Measurements from ENCODE around the gene SARM1. TPM values are rescaled to one million over a fixed set of nuclear protein-coding genes. Genes with fewer than 3 reads are reported as not detected.
A peak's percentile ranks its signal among the peaks of the same experiment; 100 is the strongest.

Gene SARM1
- total and polyA plus RNA-seq, 2 of the 13 experiments (the other 11 are each of a cell fraction or from before 2014, with no cell fraction given) = 0.73 to 0.86 TPM

DNA sequence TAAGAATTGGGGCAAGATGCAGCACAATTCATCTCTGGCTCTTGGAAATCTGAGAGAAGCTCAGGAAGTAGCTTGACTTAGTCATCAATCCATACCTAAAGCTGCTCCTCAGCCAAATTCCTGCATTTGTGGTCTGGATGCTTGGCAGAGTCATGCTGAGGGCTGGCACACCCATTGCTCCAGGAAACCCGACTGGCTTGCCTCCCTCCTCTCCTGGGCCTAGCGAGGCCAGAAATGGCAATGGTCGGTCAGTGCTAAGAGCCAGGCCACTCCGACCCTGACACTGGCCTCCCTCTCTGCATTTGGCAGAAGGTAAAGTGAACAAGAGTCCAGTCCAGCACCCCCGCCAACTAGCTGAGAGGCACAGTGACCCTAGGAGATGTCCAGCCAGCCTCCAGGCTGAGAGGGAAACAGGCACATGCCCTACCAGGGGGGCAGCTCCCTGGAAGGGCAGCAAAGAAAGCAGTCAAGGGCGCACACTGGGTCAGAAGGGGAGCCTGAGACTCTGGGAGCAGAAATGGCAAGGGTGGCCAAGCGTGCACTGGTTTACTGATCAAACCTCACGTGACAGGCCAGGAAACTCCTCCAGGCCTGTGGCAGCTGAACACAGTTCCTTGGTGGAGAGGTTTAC is 24.1 kb upstream of the SARM1 start (continued):
- TF ChIP-seq, protein P1, sequence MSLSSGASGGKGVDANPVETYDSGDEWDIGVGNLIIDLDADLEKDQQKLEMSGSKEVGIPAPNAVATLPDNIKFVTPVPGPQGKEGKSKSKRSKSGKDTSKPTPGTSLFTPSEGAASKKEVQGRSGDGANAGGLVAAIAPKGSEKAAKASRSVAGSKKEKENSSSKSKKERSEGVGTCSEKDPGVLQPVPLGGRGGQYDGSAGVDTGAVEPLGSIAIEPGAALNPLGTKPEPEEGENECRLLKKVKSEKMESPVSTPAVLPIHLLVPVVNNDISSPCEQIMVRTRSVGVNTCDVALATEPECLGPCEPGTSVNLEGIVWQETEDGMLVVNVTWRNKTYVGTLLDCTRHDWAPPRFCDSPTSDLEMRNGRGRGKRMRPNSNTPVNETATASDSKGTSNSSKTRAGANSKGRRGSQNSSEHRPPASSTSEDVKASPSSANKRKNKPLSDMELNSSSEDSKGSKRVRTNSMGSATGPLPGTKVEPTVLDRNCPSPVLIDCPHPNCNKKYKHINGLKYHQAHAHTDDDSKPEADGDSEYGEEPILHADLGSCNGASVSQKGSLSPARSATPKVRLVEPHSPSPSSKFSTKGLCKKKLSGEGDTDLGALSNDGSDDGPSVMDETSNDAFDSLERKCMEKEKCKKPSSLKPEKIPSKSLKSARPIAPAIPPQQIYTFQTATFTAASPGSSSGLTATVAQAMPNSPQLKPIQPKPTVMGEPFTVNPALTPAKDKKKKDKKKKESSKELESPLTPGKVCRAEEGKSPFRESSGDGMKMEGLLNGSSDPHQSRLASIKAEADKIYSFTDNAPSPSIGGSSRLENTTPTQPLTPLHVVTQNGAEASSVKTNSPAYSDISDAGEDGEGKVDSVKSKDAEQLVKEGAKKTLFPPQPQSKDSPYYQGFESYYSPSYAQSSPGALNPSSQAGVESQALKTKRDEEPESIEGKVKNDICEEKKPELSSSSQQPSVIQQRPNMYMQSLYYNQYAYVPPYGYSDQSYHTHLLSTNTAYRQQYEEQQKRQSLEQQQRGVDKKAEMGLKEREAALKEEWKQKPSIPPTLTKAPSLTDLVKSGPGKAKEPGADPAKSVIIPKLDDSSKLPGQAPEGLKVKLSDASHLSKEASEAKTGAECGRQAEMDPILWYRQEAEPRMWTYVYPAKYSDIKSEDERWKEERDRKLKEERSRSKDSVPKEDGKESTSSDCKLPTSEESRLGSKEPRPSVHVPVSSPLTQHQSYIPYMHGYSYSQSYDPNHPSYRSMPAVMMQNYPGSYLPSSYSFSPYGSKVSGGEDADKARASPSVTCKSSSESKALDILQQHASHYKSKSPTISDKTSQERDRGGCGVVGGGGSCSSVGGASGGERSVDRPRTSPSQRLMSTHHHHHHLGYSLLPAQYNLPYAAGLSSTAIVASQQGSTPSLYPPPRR (CRISPR knock-in tag; IDR thresholded peaks at IDR 0.05; ENCODE audit: borderline replicate concordance) = peak; percentile 3; the same call in 1 of the 2 replicates
- no peak for TF ChIP-seq ZMYM3 (CRISPR knock-in tag; IDR thresholded peaks at IDR 0.05)
- no peak for TF ChIP-seq MTF1 (CRISPR knock-in tag; IDR thresholded peaks at IDR 0.05)
- TF ChIP-seq, protein P2, sequence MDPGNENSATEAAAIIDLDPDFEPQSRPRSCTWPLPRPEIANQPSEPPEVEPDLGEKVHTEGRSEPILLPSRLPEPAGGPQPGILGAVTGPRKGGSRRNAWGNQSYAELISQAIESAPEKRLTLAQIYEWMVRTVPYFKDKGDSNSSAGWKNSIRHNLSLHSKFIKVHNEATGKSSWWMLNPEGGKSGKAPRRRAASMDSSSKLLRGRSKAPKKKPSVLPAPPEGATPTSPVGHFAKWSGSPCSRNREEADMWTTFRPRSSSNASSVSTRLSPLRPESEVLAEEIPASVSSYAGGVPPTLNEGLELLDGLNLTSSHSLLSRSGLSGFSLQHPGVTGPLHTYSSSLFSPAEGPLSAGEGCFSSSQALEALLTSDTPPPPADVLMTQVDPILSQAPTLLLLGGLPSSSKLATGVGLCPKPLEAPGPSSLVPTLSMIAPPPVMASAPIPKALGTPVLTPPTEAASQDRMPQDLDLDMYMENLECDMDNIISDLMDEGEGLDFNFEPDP (CRISPR knock-in tag; conservative IDR thresholded peaks at IDR 0.05) = no peak
- TF ChIP-seq ONECUT2 (CRISPR knock-in tag; IDR thresholded peaks at IDR 0.05) = no peak
- no peak for TF ChIP-seq PCBP2 (optimal IDR thresholded peaks at IDR 0.05; ENCODE audit: low read depth, low read length, poor library complexity, severe bottlenecking)
- 0 out of 2 replicates have a peak, but pooled peaks have one; percentile 21 for TF ChIP-seq ZNF556 (CRISPR knock-in tag; IDR thresholded peaks at IDR 0.05; ENCODE audit: borderline replicate concordance)
- 0 out of 2 replicates have a peak, but pooled peaks have one; percentile 1 for TF ChIP-seq ZFY (CRISPR knock-in tag; IDR thresholded peaks at IDR 0.05)
- TF ChIP-seq, protein P3, sequence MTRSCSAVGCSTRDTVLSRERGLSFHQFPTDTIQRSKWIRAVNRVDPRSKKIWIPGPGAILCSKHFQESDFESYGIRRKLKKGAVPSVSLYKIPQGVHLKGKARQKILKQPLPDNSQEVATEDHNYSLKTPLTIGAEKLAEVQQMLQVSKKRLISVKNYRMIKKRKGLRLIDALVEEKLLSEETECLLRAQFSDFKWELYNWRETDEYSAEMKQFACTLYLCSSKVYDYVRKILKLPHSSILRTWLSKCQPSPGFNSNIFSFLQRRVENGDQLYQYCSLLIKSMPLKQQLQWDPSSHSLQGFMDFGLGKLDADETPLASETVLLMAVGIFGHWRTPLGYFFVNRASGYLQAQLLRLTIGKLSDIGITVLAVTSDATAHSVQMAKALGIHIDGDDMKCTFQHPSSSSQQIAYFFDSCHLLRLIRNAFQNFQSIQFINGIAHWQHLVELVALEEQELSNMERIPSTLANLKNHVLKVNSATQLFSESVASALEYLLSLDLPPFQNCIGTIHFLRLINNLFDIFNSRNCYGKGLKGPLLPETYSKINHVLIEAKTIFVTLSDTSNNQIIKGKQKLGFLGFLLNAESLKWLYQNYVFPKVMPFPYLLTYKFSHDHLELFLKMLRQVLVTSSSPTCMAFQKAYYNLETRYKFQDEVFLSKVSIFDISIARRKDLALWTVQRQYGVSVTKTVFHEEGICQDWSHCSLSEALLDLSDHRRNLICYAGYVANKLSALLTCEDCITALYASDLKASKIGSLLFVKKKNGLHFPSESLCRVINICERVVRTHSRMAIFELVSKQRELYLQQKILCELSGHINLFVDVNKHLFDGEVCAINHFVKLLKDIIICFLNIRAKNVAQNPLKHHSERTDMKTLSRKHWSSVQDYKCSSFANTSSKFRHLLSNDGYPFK (CRISPR knock-in tag; IDR thresholded peaks at IDR 0.05; ENCODE audit: borderline replicate concordance) = peak; percentile 16; the same call in 1 of the 2 replicates
- TF ChIP-seq, protein P4, sequence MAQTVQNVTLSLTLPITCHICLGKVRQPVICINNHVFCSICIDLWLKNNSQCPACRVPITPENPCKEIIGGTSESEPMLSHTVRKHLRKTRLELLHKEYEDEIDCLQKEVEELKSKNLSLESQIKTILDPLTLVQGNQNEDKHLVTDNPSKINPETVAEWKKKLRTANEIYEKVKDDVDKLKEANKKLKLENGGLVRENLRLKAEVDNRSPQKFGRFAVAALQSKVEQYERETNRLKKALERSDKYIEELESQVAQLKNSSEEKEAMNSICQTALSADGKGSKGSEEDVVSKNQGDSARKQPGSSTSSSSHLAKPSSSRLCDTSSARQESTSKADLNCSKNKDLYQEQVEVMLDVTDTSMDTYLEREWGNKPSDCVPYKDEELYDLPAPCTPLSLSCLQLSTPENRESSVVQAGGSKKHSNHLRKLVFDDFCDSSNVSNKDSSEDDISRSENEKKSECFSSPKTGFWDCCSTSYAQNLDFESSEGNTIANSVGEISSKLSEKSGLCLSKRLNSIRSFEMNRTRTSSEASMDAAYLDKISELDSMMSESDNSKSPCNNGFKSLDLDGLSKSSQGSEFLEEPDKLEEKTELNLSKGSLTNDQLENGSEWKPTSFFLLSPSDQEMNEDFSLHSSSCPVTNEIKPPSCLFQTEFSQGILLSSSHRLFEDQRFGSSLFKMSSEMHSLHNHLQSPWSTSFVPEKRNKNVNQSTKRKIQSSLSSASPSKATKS (CRISPR knock-in tag; IDR thresholded peaks at IDR 0.05) = 0 out of 2 replicates have a peak, but pooled peaks have one; percentile 36
- TF ChIP-seq AGO2 (optimal IDR thresholded peaks at IDR 0.05; ENCODE audit: low read depth, low read length) = peak; percentile 47
- no peak for TF ChIP-seq ZNF24 (IDR thresholded peaks at IDR 0.05)
- TF ChIP-seq ZFP41 (CRISPR knock-in tag; IDR thresholded peaks at IDR 0.05; ENCODE audit: borderline replicate concordance) = no peak
- no peak for TF ChIP-seq GATA4 (IDR thresholded peaks at IDR 0.05; ENCODE audit: borderline replicate concordance, low read depth)
- TF ChIP-seq ZNF17 (CRISPR knock-in tag; IDR thresholded peaks at IDR 0.05) = no peak
- TF ChIP-seq KDM2A (CRISPR knock-in tag; IDR thresholded peaks at IDR 0.05; ENCODE audit: borderline replicate concordance, low read depth) = no peak
- TF ChIP-seq HCFC1 (IDR thresholded peaks at IDR 0.05; ENCODE audit: low read depth, low read length) = no peak
- TF ChIP-seq TEAD2 (CRISPR knock-in tag; IDR thresholded peaks at IDR 0.05) = no peak
